Activated CD4-positive, alpha-beta T cell treated with anti-CD3 and anti-CD28 coated beads for 36 hours (primary cell): ENCODE measurements around the gene SUMO4. TPM values are rescaled to one million over a fixed set of nuclear protein-coding genes. Genes with fewer than 3 reads are reported as not detected.

Source experiments
- ATAC-seq: fragments of 200-7000 bp; cut with Tn5 transposase; one replicate; pipeline ENCODE4 v1.10.0; 2021; ENCODE audit warnings: mild to moderate bottlenecking, moderate library complexity
- CTCF ChIA-PET: fragments of 350-600 bp; sonication (Branson Sonifier 250); formaldehyde crosslinking; loops from one replicate; lab custom pipeline; 2021; ENCODE audit warnings: antibody characterized with exemption; lab: Charles Lee
- POLR2A ChIA-PET: fragments of 350-600 bp; sonication (Branson Sonifier 250); formaldehyde crosslinking; loops from one replicate; lab custom pipeline; 2021; ENCODE audit warnings: antibody characterized with exemption, inconsistent platforms; lab: Charles Lee
- DNase-seq: peaks from one replicate; pipeline ENCODE4 v3.0.0-alpha.2; 2020
- H3K27ac Mint-ChIP-seq: one replicate; pipeline ENCODE4 v1.8.0; 2021; ENCODE audit warnings: mixed read lengths
- H3K27me3 Mint-ChIP-seq: one replicate; pipeline ENCODE4 v1.8.0; 2021; ENCODE audit warnings: mixed read lengths
- H3K36me3 Mint-ChIP-seq: one replicate; pipeline ENCODE4 v1.8.0; 2021; ENCODE audit warnings: low read depth, mixed read lengths
- H3K4me1 Mint-ChIP-seq: one replicate; pipeline ENCODE4 v1.8.0; 2021; ENCODE audit warnings: mixed read lengths
- H3K4me3 Mint-ChIP-seq: one replicate; pipeline ENCODE4 v1.8.0; 2021; ENCODE audit warnings: mild to moderate bottlenecking, moderate library complexity, mixed read lengths
- H3K9me3 Mint-ChIP-seq: one replicate; pipeline ENCODE4 v1.8.0; 2021; ENCODE audit warnings: low read depth, mixed read lengths
- intact Hi-C, 2 experiments: fragments of 100-400 bp; cut with DNase I in 1 of 2; cut with micrococcal nuclease in 1 of 2; formaldehyde crosslinking; loops; one replicate each; pipeline versions ENCODE4 v1.14.2 to v1.15.1; 2022 to 2024; cut with DNase I, micrococcal nuclease
- total RNA-seq, 2 experiments: library from RNA; stranded (reverse); gene quantifications; one replicate each; pipeline ENCODE4 v1.2.3, GENCODE V29; 2021

The SUMO4 gene
- total RNA-seq, 2 experiments from 2014 or later, result 4.7 to 5.3 TPM

DNA sequence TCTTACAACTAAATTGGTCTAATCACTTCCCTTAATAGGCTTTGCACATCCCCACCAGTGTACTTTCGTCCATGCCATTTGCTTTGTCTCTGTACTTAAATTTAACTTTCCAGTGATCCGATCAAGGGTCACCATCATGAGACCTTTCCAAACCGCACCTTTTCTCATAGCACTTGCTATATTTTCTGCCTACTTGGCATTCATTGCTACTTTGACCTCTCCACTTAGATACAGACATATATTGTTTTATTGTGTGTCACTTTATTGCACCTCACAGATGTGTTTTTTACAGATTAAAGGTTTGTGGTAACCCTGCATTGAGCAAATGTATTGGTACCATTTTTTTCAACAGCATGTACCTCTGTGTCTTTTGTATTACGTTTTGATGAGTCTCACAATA, 14.8 kb downstream of the SUMO4 start:
- ChIA-PET CTCF (interaction anchor here (0.9 to 1.5 kb wide), 2 partner anchors 17 to 102 kb away, joined by 3 read pairs; no protein-coding TSS in a partner anchor), POLR2A (no interaction called here)
- ATAC-seq, result no peak
- Mint-ChIP-seq H3K4me3 (no peak overlapping the region), H3K27ac (no peak overlapping the region), H3K36me3 (peaks cover 43% of the 10 kb centered on the region), H3K4me1 (peaks cover 13% of the 10 kb centered on the region), H3K9me3 (peaks cover 12% of the 10 kb centered on the region), H3K27me3 (no peaks in the 10 kb centered on the region)
- no peak for DNase-seq
- intact Hi-C loops, result no loop called here

DNA sequence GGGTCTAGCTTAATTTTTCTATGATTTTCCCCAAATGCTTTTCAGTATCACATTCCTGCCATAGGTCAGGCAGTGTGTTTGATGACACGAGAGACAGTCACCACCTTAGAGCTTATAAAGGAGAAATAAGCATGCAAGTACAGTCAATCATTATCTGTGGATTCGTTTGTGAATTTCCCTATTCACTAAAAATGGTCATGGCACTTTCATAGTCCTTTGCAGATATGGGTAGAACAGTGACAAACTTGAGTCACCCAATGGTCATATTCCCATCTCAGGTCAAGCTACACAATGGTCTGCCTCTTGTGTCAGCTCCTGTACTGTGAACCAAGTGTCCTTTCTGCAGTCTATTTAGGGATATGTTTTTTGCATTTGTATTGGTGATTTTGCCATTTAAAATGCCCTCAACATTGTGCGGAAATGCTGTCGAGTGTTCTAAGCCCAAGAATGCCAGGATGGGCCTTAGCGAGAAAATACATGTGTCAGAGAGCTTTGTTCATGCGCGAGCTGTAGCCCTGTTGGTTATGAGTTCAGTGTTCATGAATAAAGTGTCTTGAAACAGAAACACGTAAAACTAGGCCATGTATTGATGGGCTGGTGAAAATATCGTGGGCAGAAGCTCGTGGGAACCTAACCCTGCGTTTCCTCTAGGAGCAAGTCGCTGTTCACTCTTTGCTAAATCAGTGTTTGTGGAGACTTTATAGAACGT, 19.8 kb downstream of the SUMO4 start:
- peak; percentile 19 for ATAC-seq
- Mint-ChIP-seq H3K9me3 (peaks cover 11% of the 10 kb centered on the region), H3K4me3 (no peak overlapping the region), H3K4me1 (peaks cover 25% of the 10 kb centered on the region), H3K27ac (peak overlapping the region; percentile 51), H3K36me3 (peaks cover 7% of the 10 kb centered on the region), H3K27me3 (no peaks in the 10 kb centered on the region)
- ChIA-PET POLR2A (interaction anchor here (1.1 to 1.5 kb wide), 2 partner anchors 61 to 100 kb away, joined by 3 to 4 read pairs; no protein-coding TSS in a partner anchor), CTCF (interaction anchor here (0.6 to 3.8 kb wide), 11 partner anchors 11 to 391 kb away, joined by 3 to 31 read pairs (median 4); no protein-coding TSS in a partner anchor)
- intact Hi-C loops, result no loop called here
- no peak for DNase-seq

DNA sequence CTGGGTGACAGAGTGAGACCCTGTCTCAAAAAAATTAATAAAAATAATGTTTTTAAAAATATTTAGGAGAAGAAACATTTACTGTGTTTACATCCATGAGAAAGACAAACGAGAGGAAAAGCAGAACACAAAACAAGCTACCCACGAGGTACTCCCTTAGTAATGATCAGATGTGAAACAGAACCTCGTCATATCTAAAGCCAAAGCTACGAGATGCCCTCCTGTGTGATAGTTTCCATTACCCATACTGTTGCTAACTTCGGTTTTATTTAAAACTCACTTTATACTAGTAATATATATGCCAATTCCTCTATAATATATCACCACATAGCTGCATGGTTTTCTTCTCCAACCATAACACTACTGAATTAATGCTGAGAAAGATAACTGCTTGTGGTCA, 21.1 kb downstream of the SUMO4 start:
- Mint-ChIP-seq H3K27ac (no peak overlapping the region), H3K9me3 (peaks cover 5% of the 10 kb centered on the region), H3K27me3 (no peaks in the 10 kb centered on the region), H3K36me3 (no peaks in the 10 kb centered on the region), H3K4me1 (peaks cover 19% of the 10 kb centered on the region), H3K4me3 (no peak overlapping the region)
- ATAC-seq, result peak; percentile 57
- CTCF ChIA-PET, result interaction anchor here (0.6 to 3.8 kb wide), 5 partner anchors 10 to 393 kb away, joined by 3 to 31 read pairs (median 6); no protein-coding TSS in a partner anchor
- intact Hi-C loops, result no loop called here
- DNase-seq, result no peak
- POLR2A ChIA-PET, result no interaction called here

DNA sequence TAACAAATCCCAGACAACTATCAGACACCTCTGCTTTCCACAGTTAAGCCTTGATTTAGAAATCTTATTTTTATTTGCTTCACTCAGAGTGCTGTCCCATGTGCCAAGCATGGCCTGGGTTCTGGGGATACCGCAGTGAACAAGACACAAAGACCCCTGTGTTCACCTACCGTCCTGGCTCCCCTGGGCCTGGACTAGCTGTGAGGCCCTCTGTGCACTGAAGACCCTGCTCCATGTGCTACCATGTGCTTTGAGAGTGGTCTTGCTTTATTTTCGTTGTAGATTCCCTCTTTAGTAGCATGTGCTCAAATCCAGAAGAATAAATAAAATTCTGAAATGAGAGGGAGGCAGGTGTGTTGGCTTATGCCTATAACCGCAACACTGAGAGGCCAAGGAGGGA, 22.5 kb downstream of the SUMO4 start:
- intact Hi-C loops, result no loop called here
- H3K36me3 Mint-ChIP-seq, result no peaks in the 10 kb centered on the region

DNA sequence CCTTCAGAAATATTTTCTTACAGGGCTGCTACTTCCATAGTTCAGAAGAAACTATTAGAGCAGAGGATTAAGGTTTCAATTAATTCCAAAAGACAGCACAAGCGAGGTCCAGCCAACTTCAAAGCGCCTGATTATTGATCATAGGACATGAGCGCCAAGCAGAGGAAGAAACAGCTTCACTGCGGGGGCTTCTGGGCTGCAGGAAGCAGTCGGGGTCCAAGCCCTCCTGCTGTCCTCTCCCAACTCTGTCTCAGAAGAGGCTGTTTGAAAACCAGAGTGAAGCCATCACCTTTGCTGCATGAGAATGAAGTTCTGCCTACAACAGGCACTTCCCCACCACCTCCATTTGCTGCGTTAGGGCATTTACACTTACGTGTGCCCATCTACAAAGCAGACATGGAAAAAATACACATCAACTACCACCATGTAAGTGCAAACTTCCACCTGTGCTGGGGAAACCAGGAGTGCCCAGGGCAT, 23.9 kb downstream of the SUMO4 start:
- H3K36me3 Mint-ChIP-seq, result no peaks in the 10 kb centered on the region
- DNase-seq, result no peak
- CTCF ChIA-PET, result interaction anchor here (0.5 to 1.3 kb wide), 6 partner anchors 27 to 395 kb away, joined by 3 to 5 read pairs (median 3); no protein-coding TSS in a partner anchor
- no peak for ATAC-seq
- H3K27me3 Mint-ChIP-seq, result no peaks in the 10 kb centered on the region
- POLR2A ChIA-PET, result no interaction called here
- H3K27ac Mint-ChIP-seq, result no peak overlapping the region
- H3K4me3 Mint-ChIP-seq, result no peak overlapping the region
- intact Hi-C loops, result no loop called here
- H3K9me3 Mint-ChIP-seq, result no peaks in the 10 kb centered on the region
- peaks cover 19% of the 10 kb centered on the region for H3K4me1 Mint-ChIP-seq

More for the DNA sequence above, 22.5 kb downstream of the SUMO4 start:
- no peak for DNase-seq
- H3K27me3 Mint-ChIP-seq, result no peaks in the 10 kb centered on the region
- ChIA-PET CTCF (interaction anchor here (1.1 to 3.8 kb wide), 2 partner anchors 9 to 338 kb away, joined by 3 to 31 read pairs; no protein-coding TSS in a partner anchor), POLR2A (no interaction called here)
- ATAC-seq, result no peak
- H3K4me1 Mint-ChIP-seq, result peaks cover 19% of the 10 kb centered on the region
- H3K4me3 Mint-ChIP-seq, result no peak overlapping the region
- H3K27ac Mint-ChIP-seq, result no peak overlapping the region
- no peaks in the 10 kb centered on the region for H3K9me3 Mint-ChIP-seq

DNA sequence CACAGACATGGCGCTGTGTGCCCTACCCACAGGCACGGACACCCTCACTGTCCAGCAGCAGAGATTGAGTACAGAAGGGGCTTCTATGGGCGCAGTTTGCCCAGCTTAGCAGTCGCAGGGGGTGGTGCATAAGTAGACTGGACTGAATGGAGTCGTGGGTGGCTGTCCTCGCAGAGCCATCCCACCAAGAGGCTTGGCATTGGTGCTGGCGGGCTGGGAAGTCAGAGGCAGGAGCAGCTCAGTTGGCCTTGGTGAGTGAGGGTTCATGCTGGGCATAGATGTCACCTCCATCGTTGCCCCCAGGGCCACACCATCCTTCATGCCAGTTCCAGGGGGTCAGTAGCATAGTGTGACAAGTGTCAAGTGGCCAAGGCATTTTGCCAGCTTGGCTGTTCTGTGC, 25.2 kb downstream of the SUMO4 start:
- Mint-ChIP-seq H3K36me3 (no peaks in the 10 kb centered on the region), H3K27me3 (no peaks in the 10 kb centered on the region), H3K27ac (no peak overlapping the region), H3K9me3 (no peaks in the 10 kb centered on the region), H3K4me3 (no peak overlapping the region), H3K4me1 (peaks cover 8% of the 10 kb centered on the region)
- ChIA-PET CTCF (interaction anchor here (0.9 to 1.3 kb wide), 4 partner anchors 9 to 397 kb away, joined by 3 to 6 read pairs (median 4); no protein-coding TSS in a partner anchor), POLR2A (no interaction called here)
- intact Hi-C loops, result no loop called here
- no peak for ATAC-seq
- no peak for DNase-seq

DNA sequence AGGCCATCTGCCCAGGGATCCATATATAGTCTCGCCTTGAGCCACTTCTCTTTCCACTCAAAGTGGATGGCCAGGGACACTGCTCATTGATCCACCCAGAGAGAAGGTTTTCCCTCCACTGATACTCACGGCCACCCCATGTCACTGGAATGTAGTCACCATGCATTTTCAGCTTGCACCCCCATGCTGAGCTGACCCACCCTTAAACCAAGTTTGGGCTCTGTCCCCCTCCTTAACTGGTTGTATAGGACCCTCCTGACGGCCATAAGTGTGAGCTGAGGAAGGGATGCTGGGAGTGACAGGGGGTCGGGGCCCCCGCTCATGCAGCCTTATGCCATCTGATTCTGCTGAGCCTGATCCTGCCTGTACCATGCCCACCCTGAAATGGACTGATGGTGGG, 25.7 kb downstream of the SUMO4 start:
- no peaks in the 10 kb centered on the region for H3K27me3 Mint-ChIP-seq
- no peaks in the 10 kb centered on the region for H3K36me3 Mint-ChIP-seq
- intact Hi-C loops, result no loop called here
- H3K9me3 Mint-ChIP-seq, result no peaks in the 10 kb centered on the region
- peaks cover 4% of the 10 kb centered on the region for H3K4me1 Mint-ChIP-seq
- ATAC-seq, result no peak
- ChIA-PET CTCF (interaction anchor here (0.6 to 1.3 kb wide), 3 partner anchors 9 to 397 kb away, joined by 3 to 6 read pairs (median 3); no protein-coding TSS in a partner anchor), POLR2A (no interaction called here)
- no peak overlapping the region for H3K27ac Mint-ChIP-seq
- H3K4me3 Mint-ChIP-seq, result no peak overlapping the region
- DNase-seq, result no peak

DNA sequence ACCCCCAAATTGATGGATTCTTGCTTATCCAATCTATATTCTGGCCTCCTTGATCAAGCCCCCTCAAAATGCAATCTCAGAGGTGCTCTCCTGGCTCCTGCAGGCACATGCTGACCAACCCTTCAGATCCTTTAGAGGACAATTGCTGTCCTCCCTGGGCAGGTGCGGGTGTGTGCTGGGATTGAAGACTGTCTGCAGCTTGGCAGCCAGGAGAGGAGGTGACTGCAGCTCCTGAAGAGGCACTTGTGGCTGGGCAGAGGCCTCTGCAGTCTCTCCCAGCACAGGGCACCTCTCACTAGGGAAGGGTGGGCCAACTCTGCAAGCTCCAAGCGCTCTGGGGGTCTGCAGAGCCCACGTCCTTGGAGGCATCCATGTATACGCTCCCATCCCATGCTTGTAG, 28.5 kb downstream of the SUMO4 start:
- DNase-seq (no peak), ATAC-seq (no peak)
- Mint-ChIP-seq H3K27ac (no peak overlapping the region), H3K36me3 (no peaks in the 10 kb centered on the region), H3K4me1 (peaks cover 4% of the 10 kb centered on the region), H3K4me3 (no peak overlapping the region), H3K27me3 (no peaks in the 10 kb centered on the region), H3K9me3 (no peaks in the 10 kb centered on the region)
- intact Hi-C loops, result no loop called here
- CTCF ChIA-PET, result interaction anchor here (0.6 to 2.8 kb wide), 4 partner anchors 19 to 400 kb away, joined by 3 to 10 read pairs (median 3); no protein-coding TSS in a partner anchor
- POLR2A ChIA-PET, result interaction anchor here (0.6 kb wide), 1 partner anchor 12 kb away, joined by 3 read pairs; no protein-coding TSS in a partner anchor

DNA sequence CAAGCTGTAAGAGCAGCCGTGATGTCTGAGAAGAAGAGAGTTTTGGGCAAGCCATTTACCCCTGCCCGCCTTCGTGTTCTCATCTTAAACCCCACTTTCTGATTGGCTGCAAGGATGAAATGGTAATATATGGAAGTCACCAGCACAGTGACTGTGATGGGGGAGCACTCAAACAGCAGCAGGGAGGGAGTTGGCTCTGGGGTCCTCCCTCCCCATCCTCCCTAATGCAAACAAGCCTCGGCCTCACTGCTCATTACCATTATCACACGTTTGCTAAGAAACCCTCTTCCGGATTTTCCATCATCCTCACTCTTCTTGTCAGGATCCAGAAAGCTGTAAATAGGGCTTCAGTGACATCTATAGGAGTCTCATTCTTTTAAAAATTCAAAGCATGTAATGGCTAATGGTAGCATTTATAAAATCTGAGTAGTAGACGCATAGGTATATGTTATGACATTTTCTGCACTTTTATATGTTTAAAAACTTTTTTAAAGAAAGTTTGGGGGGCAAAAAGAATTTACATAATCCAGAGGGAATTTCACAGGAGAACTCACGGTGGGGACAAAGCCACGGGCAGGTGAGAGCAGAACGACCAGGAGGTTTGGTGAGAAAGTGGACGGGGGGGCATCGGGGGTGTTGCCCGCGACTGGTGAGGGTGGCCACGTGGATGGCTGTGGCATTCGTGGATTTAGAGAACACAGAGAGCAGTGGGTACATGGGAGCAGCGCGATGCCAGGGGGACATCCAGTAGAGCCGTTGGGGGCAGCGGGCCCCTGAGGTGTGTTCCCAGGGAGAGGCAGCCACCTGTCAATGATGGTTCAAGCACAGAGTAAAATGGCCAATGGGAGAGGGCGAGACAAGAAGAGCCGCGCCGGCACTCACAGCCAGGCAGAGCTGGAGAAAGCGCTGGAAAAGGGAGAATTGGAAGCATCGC, 29.6 kb downstream of the SUMO4 start:
- H3K4me1 Mint-ChIP-seq, result peaks cover 4% of the 10 kb centered on the region

DNA sequence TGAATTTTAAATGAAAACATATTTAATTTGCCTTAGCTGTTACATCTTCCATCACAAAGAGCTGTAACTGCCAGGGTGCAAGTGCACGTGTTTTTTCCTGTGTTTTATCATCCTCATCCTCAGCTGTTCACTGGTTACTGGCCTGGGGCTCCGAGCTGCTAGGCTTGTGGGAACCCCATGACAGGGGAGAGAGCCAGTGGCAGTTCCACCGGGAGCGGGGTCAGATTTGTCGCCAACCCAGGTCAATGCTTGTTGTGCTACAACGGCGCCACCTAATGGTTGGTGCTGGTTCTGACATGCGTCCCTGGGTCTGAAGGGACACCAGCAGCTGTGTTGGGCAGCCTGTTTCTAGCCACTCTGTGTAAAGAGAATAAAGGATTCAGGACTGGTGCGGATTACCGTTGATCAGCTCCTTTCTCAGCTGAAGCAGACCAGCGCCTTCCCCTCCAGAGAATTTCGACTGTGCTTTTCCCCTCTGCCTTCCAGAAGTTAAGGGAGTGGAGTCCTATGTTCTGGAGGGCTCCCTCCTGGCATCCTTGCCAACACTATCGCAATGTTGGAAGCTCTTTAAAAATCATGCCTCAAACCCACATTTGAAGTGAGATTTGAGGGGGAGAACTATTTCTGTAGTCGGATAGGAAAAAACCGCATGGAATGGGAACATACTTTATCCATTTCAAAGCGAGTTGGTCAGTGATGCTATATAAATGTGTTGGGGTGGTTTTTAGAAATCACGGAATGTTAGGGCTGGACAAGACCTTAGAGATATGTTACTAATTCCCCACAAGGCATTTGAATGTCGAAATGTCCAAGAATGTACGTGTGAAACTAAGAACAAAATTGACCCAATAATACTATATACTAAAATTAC, 32.1 kb downstream of the SUMO4 start:
- Mint-ChIP-seq H3K4me3 (no peak overlapping the region), H3K36me3 (no peaks in the 10 kb centered on the region), H3K4me1 (peaks cover 4% of the 10 kb centered on the region), H3K27ac (peak overlapping the region; percentile 59), H3K9me3 (no peaks in the 10 kb centered on the region), H3K27me3 (no peaks in the 10 kb centered on the region)
- ChIA-PET POLR2A (interaction anchor here (0.5 to 0.8 kb wide), 4 partner anchors 21 to 671 kb away, joined by 3 to 4 read pairs (median 3); no protein-coding TSS in a partner anchor), CTCF (interaction anchor here (0.6 to 5.8 kb wide), 84 partner anchors 9 to 854 kb away, joined by 3 to 118 read pairs (median 4); partner anchors contain the start of gene TAB2)
- DNase-seq, result peak; percentile 95
- intact Hi-C loops, result loop anchor here (1.0 to 5.0 kb wide), 8 partner anchors 85 to 855 kb away; partner anchors contain the start of gene UST (in 1 of the 2)
- ATAC-seq, result peak; percentile 98

More for the DNA sequence above, 29.6 kb downstream of the SUMO4 start:
- no peak for DNase-seq
- ChIA-PET POLR2A (no interaction called here), CTCF (interaction anchor here (0.5 to 5.8 kb wide), 5 partner anchors 9 to 401 kb away, joined by 3 to 118 read pairs (median 10); no protein-coding TSS in a partner anchor)
- no peaks in the 10 kb centered on the region for H3K27me3 Mint-ChIP-seq
- H3K27ac Mint-ChIP-seq, result no peak overlapping the region
- H3K4me3 Mint-ChIP-seq, result no peak overlapping the region
- ATAC-seq, result no peak
- H3K9me3 Mint-ChIP-seq, result no peaks in the 10 kb centered on the region
- intact Hi-C loops, result loop anchor here in 1 of 2 experiments (5.0 kb wide), 2 partner anchors 682 to 852 kb away; partner anchors contain the start of gene UST
- no peaks in the 10 kb centered on the region for H3K36me3 Mint-ChIP-seq
